ENCODE results near the gene AAMP. TPM values are rescaled to one million over a fixed set of nuclear protein-coding genes. Genes with fewer than 3 reads are reported as not detected.

AAMP gene
- total RNA-seq, 2 experiments from 2014 or later, result 45.2 to 51.7 TPM

DNA sequence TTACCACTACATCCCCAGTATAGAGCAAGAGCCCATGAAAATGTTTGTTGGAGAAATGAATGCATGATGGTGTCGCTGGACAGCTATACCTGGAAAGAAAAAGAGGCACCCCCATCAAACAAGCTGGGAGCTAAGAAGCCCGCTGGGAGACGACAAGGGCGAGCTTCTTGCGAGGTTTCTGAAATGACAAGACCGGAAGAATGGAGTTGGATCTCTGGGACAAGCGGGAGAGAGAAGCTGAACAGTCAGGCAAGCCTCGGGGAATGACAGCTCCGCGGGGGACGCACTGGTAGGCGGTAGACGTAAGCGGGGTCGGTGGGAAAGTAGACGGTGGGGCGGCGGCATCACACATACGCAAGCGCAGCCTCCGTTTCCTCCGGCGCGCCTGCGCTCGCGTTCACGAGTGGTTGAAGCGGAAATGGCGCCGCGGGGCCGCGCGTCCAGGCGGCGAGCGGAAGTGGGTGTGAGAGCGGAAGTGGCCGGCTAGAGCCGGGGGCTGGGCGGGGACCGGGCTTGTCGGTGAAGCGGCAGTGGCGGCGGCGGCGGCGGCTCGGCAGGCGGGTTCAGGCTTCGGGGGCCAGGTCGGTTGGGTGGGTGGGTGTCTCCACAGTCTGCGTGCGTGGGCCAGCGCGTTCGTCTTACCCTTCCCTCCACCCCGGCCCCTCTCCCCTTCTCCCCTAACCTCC lies 53.1 kb downstream of the AAMP start, which contains the start of gene ARPC2:
Gene ARPC2, plus strand, starts transcription at position 516 of the 686 bp plus-strand sequence. CDS start 282 bp downstream, outside the sequence.
- Mint-ChIP-seq H3K36me3 (peaks cover 36% of the 10 kb centered on the region), H3K27me3 (no peaks in the 10 kb centered on the region), H3K9me3 (no peaks in the 10 kb centered on the region), H3K4me3 (peak within 1 kb of the TSS; percentile 88), H3K27ac (peak within 1 kb of the TSS; percentile 91), H3K4me1 (peaks cover 31% of the 10 kb centered on the region)
- DNase-seq (peak; percentile 98), ATAC-seq (ENCODE audit: low read depth) (peak; percentile 64)
- POLR2A ChIA-PET, result interaction anchor here (0.7 to 7.3 kb wide), 7 partner anchors 9 to 442 kb away, joined by 3 to 91 read pairs (median 5); partner anchors contain the start of genes AAMP, BCS1L, PNKD and ZNF142

DNA sequence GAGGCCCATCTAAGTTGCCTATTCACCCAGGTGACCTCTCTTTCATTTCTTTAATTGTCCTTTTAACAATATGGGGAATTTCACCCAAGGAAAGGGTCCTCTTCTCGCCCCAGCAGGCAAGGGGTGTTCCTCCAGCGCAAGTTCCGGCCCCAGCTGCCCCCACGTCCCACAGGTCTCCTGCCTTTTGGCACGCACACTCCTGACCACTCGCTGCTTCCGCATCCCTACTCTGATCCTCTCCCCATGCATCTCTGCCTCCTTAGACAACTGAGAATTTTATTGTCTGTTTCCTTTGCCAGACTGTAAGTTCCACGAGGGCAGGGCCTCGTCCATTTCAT lies 53.6 kb downstream of the AAMP start:
- Mint-ChIP-seq H3K27ac (peak overlapping the region; percentile 91), H3K4me1 (peaks cover 26% of the 10 kb centered on the region), H3K27me3 (no peaks in the 10 kb centered on the region), H3K4me3 (peak overlapping the region; percentile 88), H3K36me3 (peaks cover 31% of the 10 kb centered on the region), H3K9me3 (no peaks in the 10 kb centered on the region)
- ATAC-seq (ENCODE audit: low read depth) (no peak), DNase-seq (no peak)
- POLR2A ChIA-PET, result interaction anchor here (0.7 to 7.3 kb wide), 7 partner anchors 10 to 443 kb away, joined by 3 to 91 read pairs (median 5); partner anchors contain the start of genes AAMP, BCS1L, PNKD and ZNF142

Small RNA genes within 50 kb of the gene (microRNA-seq; reads per million reads assigned to microRNA genes)
- 4.9 reads per million for gene MIR6513

Other genes with a start within 250 kb of the AAMP start
- 1 to 10 TPM; 3.0 to 4.9 TPM for gene RUFY4, start 200.9 kb downstream of the AAMP start, total RNA-seq
- gene CXCR2, start 144.1 kb downstream of the AAMP start, total RNA-seq, result under 1 TPM; 0.28 to 0.57 TPM
- gene CXCR1, start 103.2 kb downstream of the AAMP start, total RNA-seq, result under 1 TPM; 0.14 to 0.19 TPM
- gene ARPC2, start 52.9 kb downstream of the AAMP start, total RNA-seq, result 100 to 1,000 TPM; 707 to 735 TPM
- under 1 TPM; 0.71 to 0.72 TPM for gene GPBAR1, start 9.1 kb downstream of the AAMP start, total RNA-seq
- 10 to 100 TPM; 33.9 to 36.3 TPM for gene PNKD, start 382 bp upstream of the AAMP start, total RNA-seq
- gene TMBIM1, start 22.4 kb upstream of the AAMP start, total RNA-seq, result 10 to 100 TPM; 61.0 to 71.5 TPM
- gene CATIP, start 86.7 kb upstream of the AAMP start, total RNA-seq, result not detected
- gene SLC11A1, start 112.1 kb upstream of the AAMP start, total RNA-seq, result 1 to 10 TPM; 1.6 to 1.7 TPM
- 100 to 1,000 TPM; 169 to 174 TPM for gene CTDSP1, start 129.7 kb upstream of the AAMP start, total RNA-seq
- not detected for gene VIL1, start 149.0 kb upstream of the AAMP start, total RNA-seq

Data from activated naive CD8-positive, alpha-beta T cell treated with anti-CD3 and anti-CD28 coated beads, Interleukin-2, amount 10 ng/mL, durations not matched to agents 7 days and 5 days (primary cell).